Thoracic aorta (tissue), 2 donors: ENCODE data around the gene PGM1. TPM values are rescaled to one million over a fixed set of nuclear protein-coding genes. Genes with fewer than 3 reads are reported as not detected.

Experiments
- ATAC-seq: fragments of 150-250 bp; one replicate; pipeline ENCODE4 v1.8.0; 2017; ENCODE audit warnings: low read depth; ENCODE audit not compliant: insufficient number of reproducible peaks, low FRiP score
- DNase-seq: peaks from one replicate; pipeline ENCODE4 v3.0.0-alpha.2; 2020; ENCODE audit warnings: low spot score
- H3K27ac ChIP-seq, 2 donors: fragments of 200-600 bp; sonication (generic); 1 replicate in 1 of 2; 2 replicates in 1 of 2; pipeline ENCODE4 v1.5.1; 2016; ENCODE audit warnings: mild to moderate bottlenecking in 2 of 2, moderate library complexity in 2 of 2
- H3K27me3 ChIP-seq: fragments of 200-600 bp; sonication (generic); replicated peaks from 2 replicates; pipeline ENCODE4 v1.6.0; 2016; ENCODE audit warnings: mild to moderate bottlenecking; ENCODE audit not compliant: insufficient read depth
- H3K36me3 ChIP-seq: fragments of 200-600 bp; sonication (generic); one replicate; pipeline ENCODE4 v1.5.1; 2016
- H3K4me1 ChIP-seq, 2 donors: fragments of 200-600 bp; sonication (generic); 1 replicate in 1 of 2; 2 replicates in 1 of 2; pipeline versions ENCODE4 v1.5.1 to v1.6.0; 2016; ENCODE audit warnings: low read depth in 2 of 2, mild to moderate bottlenecking in 1 of 2; ENCODE audit not compliant: control insufficient read depth in 1 of 2
- H3K4me3 ChIP-seq: fragments of 200-600 bp; sonication (generic); 2 replicates; pipeline ENCODE4 v1.5.1; 2016; ENCODE audit warnings: mild to moderate bottlenecking
- H3K9me3 ChIP-seq: fragments of 200-600 bp; sonication (generic); 2 replicates; pipeline ENCODE4 v1.5.1; 2016
- CTCF ChIP-seq: fragments of 200-600 bp; sonication (generic); IDR thresholded peaks from one replicate; pipeline ENCODE4 v1.5.1; 2019; ENCODE audit warnings: antibody characterized with exemption
- total RNA-seq, 2 donors: library from RNA; depleted of rRNA; stranded (reverse); fragments of >200 nt; gene quantifications; one replicate each; pipeline versions ENCODE4 v1.1.0 to v1.2.3, GENCODE V29; 2016

Gene PGM1
- total RNA-seq, 2 donors from 2014 or later: 62.4 to 69.7 TPM

GRCh38 chr1:63686696-63687095, 93.5 kb downstream of the PGM1 start:
- no peak for DNase-seq

GRCh38 chr1:63688302-63688890, 95.2 kb downstream of the PGM1 start:
- Histone ChIP-seq H3K27me3 (no peaks in the 10 kb centered on the region), H3K4me1 (peaks cover 0 to 18% of the 10 kb centered on the region in 2 donors), H3K9me3 (no peaks in the 10 kb centered on the region), H3K4me3 (no peak overlapping the region), H3K36me3 (no peaks in the 10 kb centered on the region), H3K27ac (no peak overlapping the region)
- TF ChIP-seq CTCF: no peak
- no peak for DNase-seq
- ATAC-seq: no peak

More at GRCh38 chr1:63686696-63687095, 93.5 kb downstream of the PGM1 start:
- Histone ChIP-seq H3K27me3 (no peaks in the 10 kb centered on the region), H3K27ac (no peak overlapping the region), H3K4me1 (peaks cover 0 to 12% of the 10 kb centered on the region in 2 donors), H3K4me3 (no peak overlapping the region), H3K9me3 (no peaks in the 10 kb centered on the region), H3K36me3 (no peaks in the 10 kb centered on the region)
- ATAC-seq: no peak
- no peak for TF ChIP-seq CTCF

- Histone ChIP-seq H3K4me1 (peaks cover 0 to 18% of the 10 kb centered on the region in 2 donors), H3K4me3 (no peak overlapping the region), H3K9me3 (no peaks in the 10 kb centered on the region), H3K27ac (peak overlapping the region; percentile 28 to 68), H3K27me3 (no peaks in the 10 kb centered on the region), H3K36me3 (no peaks in the 10 kb centered on the region)
- ATAC-seq: no peak
- DNase-seq: no peak
- TF ChIP-seq CTCF: no peak
Observed at GRCh38 chr1:63690966-63691700, 97.9 kb downstream of the PGM1 start.

GRCh38 chr1:63691701-63692425, 98.7 kb downstream of the PGM1 start:
- Histone ChIP-seq H3K4me1 (peaks cover 0 to 18% of the 10 kb centered on the region in 2 donors), H3K27me3 (no peaks in the 10 kb centered on the region), H3K4me3 (no peak overlapping the region), H3K36me3 (no peaks in the 10 kb centered on the region), H3K9me3 (no peaks in the 10 kb centered on the region), H3K27ac (peak overlapping the region; percentile 51 to 68)
- peak; percentile 78 for TF ChIP-seq CTCF
- DNase-seq (no peak), ATAC-seq (peak; percentile 95)

GRCh38 chr1:63693944-63694571, 100.8 kb downstream of the PGM1 start:
- ATAC-seq: no peak
- TF ChIP-seq CTCF: no peak
- no peak overlapping the region for H3K4me3 ChIP-seq
- H3K27ac ChIP-seq: peak overlapping the region in 1 of 2 donors; percentile 51
- H3K27me3 ChIP-seq: no peaks in the 10 kb centered on the region
- peaks cover 6 to 28% of the 10 kb centered on the region in 2 donors for H3K4me1 ChIP-seq
- H3K36me3 ChIP-seq: no peaks in the 10 kb centered on the region
- no peaks in the 10 kb centered on the region for H3K9me3 ChIP-seq
- DNase-seq: no peak
